Endothelial cell of umbilical vein (primary cell): ENCODE results near the gene KDM7A. TPM values are rescaled to one million over a fixed set of nuclear protein-coding genes. Genes with fewer than 3 reads are reported as not detected.

Source experiments
- BruUV-seq: library from RNA; stranded (reverse); fragments of 400-500 nt; replicated peaks from 2 replicates; lab custom pipeline; 2021; lab: Mats Ljungman, UMichigan
- CTCF ChIA-PET: fragments of 300-600, 350-600 bp; sonication (Branson Sonifier 250); formaldehyde crosslinking; loops from one replicate; lab custom pipeline; 2021; ENCODE audit warnings: antibody characterized with exemption, inconsistent platforms; lab: Charles Lee
- POLR2A ChIA-PET: fragments of 300-600, 350-600 bp; sonication (Branson Sonifier 250); formaldehyde crosslinking; loops from one replicate; lab custom pipeline; 2021; ENCODE audit warnings: antibody characterized with exemption, inconsistent platforms; lab: Charles Lee
- DNase-seq: peaks from one replicate; pipeline ENCODE4 v3.0.0-alpha.2; 2011; ENCODE audit warnings: low read depth, low spot score
- FAIRE-seq: peaks from 2 replicates; lab custom pipeline; 2011; peaks lifted over from hg19 to GRCh38; lab: Jason Lieb, UNC
- H2AFZ ChIP-seq: 2 replicates; pipeline ENCODE4 v1.6.0; 2012; ENCODE audit warnings: low read depth, low read length, control low read depth, inconsistent platforms
- H3K27ac ChIP-seq: 2 replicates; pipeline ENCODE4 v1.5.1; 2011; ENCODE audit warnings: low read depth, mild to moderate bottlenecking, control low read depth, low read length, moderate library complexity; ENCODE audit not compliant: insufficient read depth
- H3K27me3 ChIP-seq, 2 experiments: 2 replicates each; pipeline versions ENCODE4 v1.6.0 to v1.6.1; 2011; ENCODE audit warnings: low read length in 2 of 2, mixed read lengths in 1 of 2; ENCODE audit not compliant: control insufficient read depth in 2 of 2, insufficient read depth in 2 of 2
- H3K36me3 ChIP-seq, 2 experiments: 2 replicates in 1 of 2; 3 replicates in 1 of 2; pipeline ENCODE4 v1.5.1; 2011; ENCODE audit warnings: low read length in 2 of 2, mild to moderate bottlenecking in 1 of 2, moderate library complexity in 1 of 2; ENCODE audit not compliant: control insufficient read depth in 2 of 2, insufficient read depth in 2 of 2; ENCODE audit errors: extremely low read depth in 1 of 2
- H3K4me1 ChIP-seq: 3 replicates; pipeline ENCODE4 v1.5.1; 2011; ENCODE audit warnings: mild to moderate bottlenecking, low read length; ENCODE audit not compliant: control insufficient read depth, insufficient read depth; ENCODE audit errors: extremely low read depth
- H3K4me2 ChIP-seq: 2 replicates; pipeline ENCODE4 v1.6.1; 2011; ENCODE audit warnings: low read length, control low read depth, mixed read lengths; ENCODE audit not compliant: insufficient read depth
- H3K4me3 ChIP-seq, 3 experiments: fragments of 200-600 bp in 1 of 3; sonication (generic), shearing (Covaris generic) in 1 of 3; replicated peaks in 1 of 3; 2 replicates each; pipeline ENCODE4 v1.5.1; 2011 to 2016; ENCODE audit warnings: control low read depth in 3 of 3, low read length in 3 of 3, mild to moderate bottlenecking in 2 of 3, inconsistent platforms in 1 of 3, low read depth in 1 of 3, moderate library complexity in 1 of 3; ENCODE audit not compliant: insufficient read depth in 1 of 3
- H3K79me2 ChIP-seq: 2 replicates; pipeline ENCODE4 v1.6.0; 2012; ENCODE audit warnings: low read length, inconsistent platforms; ENCODE audit not compliant: control insufficient read depth, insufficient read depth
- H3K9ac ChIP-seq: replicated peaks from 2 replicates; pipeline ENCODE3; 2011; ENCODE audit warnings: low read length, control low read depth; ENCODE audit not compliant: insufficient read depth; ENCODE audit errors: extremely low read depth
- H3K9me1 ChIP-seq: replicated peaks from 3 replicates; pipeline ENCODE4 v1.6.0; 2011; ENCODE audit warnings: mild to moderate bottlenecking, low read length; ENCODE audit not compliant: control insufficient read depth, insufficient read depth; ENCODE audit errors: extremely low read depth
- H3K9me3 ChIP-seq: replicated peaks from 2 replicates; pipeline ENCODE4 v1.5.1; 2012; ENCODE audit warnings: low read length, inconsistent platforms; ENCODE audit not compliant: control insufficient read depth, insufficient read depth
- H4K20me1 ChIP-seq: replicated peaks from 2 replicates; pipeline ENCODE3; 2011; ENCODE audit warnings: mild to moderate bottlenecking, low read length; ENCODE audit not compliant: control insufficient read depth, insufficient read depth; ENCODE audit errors: extremely low read depth
- FOS ChIP-seq: IDR thresholded peaks from 2 replicates; pipeline ENCODE4 v1.6.1; 2011; ENCODE audit warnings: mild to moderate bottlenecking, low read length, moderate library complexity, borderline replicate concordance; ENCODE audit not compliant: insufficient read depth
- POLR2A ChIP-seq: IDR thresholded peaks from 2 replicates; pipeline ENCODE4 v1.6.1; 2012; ENCODE audit warnings: low read depth, mild to moderate bottlenecking, control low read depth, low read length
- POLR2AphosphoS5 ChIP-seq: IDR thresholded peaks from 2 replicates; pipeline ENCODE4 v1.6.1; 2012; ENCODE audit warnings: low read depth, mild to moderate bottlenecking, control low read depth, low read length, moderate library complexity; ENCODE audit not compliant: insufficient read depth
- dilution Hi-C: fragments of 300-500 bp; cut with MboI; formaldehyde crosslinking; loops from one replicate; pipeline ENCODE4 v1.15.0; 2019; ENCODE audit warnings: low sequenced_read_pairs; ENCODE audit not compliant: extremely low pct_ligation_motif_present
- intact Hi-C: fragments of 100-400 bp; cut with micrococcal nuclease; formaldehyde crosslinking; loops from one replicate; pipeline ENCODE4 v1.10.0; 2022
- polyA plus RNA-seq, 4 experiments: library from polyadenylated mRNA; depleted of rRNA in 3 of 4; stranded (reverse) in 3 of 4; unstranded in 1 of 4; fragments of >200 nt; gene quantifications; 2 replicates each; pipeline versions ENCODE4 v1.2.1 to v1.2.3, GENCODE V29; 2011 to 2012; ENCODE audit warnings: missing spikeins in 1 of 4
- total RNA-seq: library from RNA; stranded (reverse); gene quantifications from 2 replicates; pipeline ENCODE4 v1.2.3, GENCODE V29; 2021
- TF ChIP-seq, protein P1 (sequence below), 2 donors: IDR thresholded peaks; 1 replicate in 1 of 2; 2 replicates in 1 of 2; pipeline ENCODE4 v1.5.1; 2011; ENCODE audit warnings: low read length in 2 of 2, mild to moderate bottlenecking in 2 of 2, moderate library complexity in 2 of 2, control low read depth in 1 of 2, inconsistent platforms in 1 of 2, low read depth in 1 of 2; ENCODE audit not compliant: insufficient read depth in 1 of 2; ENCODE audit errors: extremely low read depth in 1 of 2

The KDM7A gene
- total and polyA plus RNA-seq, 2 donors (not counting 3 experiments of a cell fraction or from before 2014, with no cell fraction given), result 2.4 to 7.3 TPM

DNA sequence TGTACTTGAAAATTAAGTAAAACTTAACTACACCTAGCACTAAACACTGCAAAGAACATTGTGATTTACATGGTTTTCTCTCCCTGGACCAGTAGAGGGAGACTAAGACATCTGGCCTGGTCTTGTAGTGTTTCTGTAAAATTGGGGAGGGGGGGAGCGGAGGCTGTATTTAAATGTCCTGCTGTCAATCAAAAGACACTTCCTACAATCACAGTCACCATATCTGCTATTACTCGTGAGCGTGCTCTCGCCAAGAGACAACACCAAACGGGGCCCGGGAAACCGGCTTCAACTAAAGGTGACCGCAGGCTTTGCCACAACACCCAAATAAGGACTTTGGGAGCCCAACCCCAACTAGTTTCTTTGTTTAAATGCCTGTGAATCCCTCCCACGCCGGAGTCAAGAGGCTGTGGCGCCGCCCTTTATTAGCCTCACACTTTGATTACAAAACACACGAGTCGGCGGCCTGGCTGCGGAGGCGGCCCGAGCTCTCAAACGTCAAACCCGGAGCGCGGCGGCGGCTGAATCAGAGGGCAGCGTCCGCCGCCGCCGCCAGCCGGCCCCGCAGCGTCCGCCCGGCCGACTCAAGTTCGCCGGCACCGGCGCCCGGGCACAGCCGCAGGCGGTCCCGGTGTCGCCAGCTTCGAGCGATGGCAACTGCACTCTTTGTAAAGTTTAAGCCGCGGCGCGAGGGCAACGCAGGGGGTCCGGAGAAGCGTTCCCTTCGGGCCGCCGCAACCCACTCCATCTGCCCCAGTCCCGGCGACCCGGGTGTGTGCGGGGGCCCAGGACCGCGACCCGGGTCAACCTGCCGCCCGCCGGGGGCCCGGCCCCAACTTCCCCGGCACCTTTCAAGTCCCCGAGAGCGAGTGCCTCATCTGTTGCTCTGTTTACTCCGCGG lies 1.3 kb downstream of the KDM7A start:
- Histone ChIP-seq H3K9me1 (no peaks in the 10 kb centered on the region), H3K9ac (peak overlapping the region; percentile 79), H4K20me1 (no peaks in the 10 kb centered on the region), H3K4me2 (peak overlapping the region; percentile 89), H3K4me3 (peak overlapping the region; percentile 72 to 95 (median 94)), H3K36me3 (no peaks in the 10 kb centered on the region), H3K4me1 (peaks cover 8% of the 10 kb centered on the region), H3K79me2 (peaks cover 14% of the 10 kb centered on the region), H2AFZ (peak overlapping the region; percentile 85), H3K27ac (peak overlapping the region; percentile 79), H3K9me3 (no peaks in the 10 kb centered on the region), H3K27me3 (peaks cover 0 to 3% of the 10 kb centered on the region in 2 experiments)
- ChIA-PET CTCF (interaction anchor here (0.6 to 1.2 kb wide), 3 partner anchors 150 to 303 kb away, joined by 3 to 7 read pairs (median 3); no protein-coding TSS in a partner anchor), POLR2A (interaction anchor here (0.6 to 1.0 kb wide), 2 partner anchors 134 to 303 kb away, joined by 3 to 4 read pairs; no protein-coding TSS in a partner anchor)
- dilution Hi-C loops (no loop called here), intact Hi-C loops (loop anchor here (1.0 to 5.0 kb wide), 10 partner anchors 133 to 837 kb away; partner anchors contain the start of gene MKRN1)
- FAIRE-seq, result peak; percentile 94
- DNase-seq, result peak; percentile 95
- TF ChIP-seq, protein P1, sequence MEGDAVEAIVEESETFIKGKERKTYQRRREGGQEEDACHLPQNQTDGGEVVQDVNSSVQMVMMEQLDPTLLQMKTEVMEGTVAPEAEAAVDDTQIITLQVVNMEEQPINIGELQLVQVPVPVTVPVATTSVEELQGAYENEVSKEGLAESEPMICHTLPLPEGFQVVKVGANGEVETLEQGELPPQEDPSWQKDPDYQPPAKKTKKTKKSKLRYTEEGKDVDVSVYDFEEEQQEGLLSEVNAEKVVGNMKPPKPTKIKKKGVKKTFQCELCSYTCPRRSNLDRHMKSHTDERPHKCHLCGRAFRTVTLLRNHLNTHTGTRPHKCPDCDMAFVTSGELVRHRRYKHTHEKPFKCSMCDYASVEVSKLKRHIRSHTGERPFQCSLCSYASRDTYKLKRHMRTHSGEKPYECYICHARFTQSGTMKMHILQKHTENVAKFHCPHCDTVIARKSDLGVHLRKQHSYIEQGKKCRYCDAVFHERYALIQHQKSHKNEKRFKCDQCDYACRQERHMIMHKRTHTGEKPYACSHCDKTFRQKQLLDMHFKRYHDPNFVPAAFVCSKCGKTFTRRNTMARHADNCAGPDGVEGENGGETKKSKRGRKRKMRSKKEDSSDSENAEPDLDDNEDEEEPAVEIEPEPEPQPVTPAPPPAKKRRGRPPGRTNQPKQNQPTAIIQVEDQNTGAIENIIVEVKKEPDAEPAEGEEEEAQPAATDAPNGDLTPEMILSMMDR (IDR thresholded peaks at IDR 0.05; ENCODE audit: extremely low read depth in 1 of 2, insufficient read depth in 1 of 2, low read depth in 1 of 2, low read length in 2 of 2), result peak; percentile 60 to 75
- peak; percentile 40 for TF ChIP-seq POLR2AphosphoS5
- TF ChIP-seq FOS, result no peak
- peak; percentile 54 for TF ChIP-seq POLR2A
- BruUV-seq, result TSS peak; percentile 79
